HepG2 (cell line): ENCODE measurements around the gene MEI1. TPM values are rescaled to one million over a fixed set of nuclear protein-coding genes. Genes with fewer than 3 reads are reported as not detected.

Experiments used
- BCL6 ChIP-seq: IDR thresholded peaks from 2 replicates; pipeline ENCODE4 v1.6.1; 2016; ENCODE audit warnings: missing genetic modification reagents, missing compliant biosample characterization
- FOSL2 ChIP-seq: sonication (generic); formaldehyde crosslinking; IDR thresholded peaks from 2 replicates; pipeline ENCODE4 v1.4.0; 2020; ENCODE audit warnings: missing genetic modification reagents
- HDAC2 ChIP-seq: sonication (generic); formaldehyde crosslinking; IDR thresholded peaks from 2 replicates; pipeline ENCODE4 v1.4.0; 2020; ENCODE audit warnings: missing genetic modification reagents
- KDM5B ChIP-seq: sonication (generic); formaldehyde crosslinking; IDR thresholded peaks from 2 replicates; pipeline ENCODE4 v1.4.0; 2020; ENCODE audit warnings: missing genetic modification reagents, mild to moderate bottlenecking, borderline replicate concordance
- KMT2B ChIP-seq: IDR thresholded peaks from 2 replicates; pipeline ENCODE4 v1.6.1; 2016; ENCODE audit warnings: missing genetic modification reagents, missing compliant biosample characterization
- MATR3 ChIP-seq: sonication (generic); formaldehyde crosslinking; IDR thresholded peaks from 2 replicates; pipeline ENCODE4 v1.4.0; 2020; ENCODE audit warnings: missing genetic modification reagents
- MBD4 ChIP-seq: IDR thresholded peaks from 2 replicates; pipeline ENCODE4 v1.6.1; 2012; ENCODE audit warnings: low read length, inconsistent platforms, borderline replicate concordance
- MED1 ChIP-seq: sonication (generic); formaldehyde crosslinking; IDR thresholded peaks from 2 replicates; pipeline ENCODE4 v1.4.0; 2020; ENCODE audit warnings: missing genetic modification reagents
- NBN ChIP-seq: fragments of 450-650 bp; conservative IDR thresholded peaks from 2 replicates; pipeline ENCODE4 v1.6.1; 2017
- PHF5A ChIP-seq: IDR thresholded peaks from one replicate; pipeline ENCODE4 v1.6.1; 2018; ENCODE audit warnings: low read depth, missing genetic modification reagents; ENCODE audit not compliant: unreplicated experiment
- POLR2AphosphoS5 ChIP-seq: IDR thresholded peaks from 2 replicates; pipeline ENCODE4 v1.6.1; 2012; ENCODE audit warnings: low read depth, low read length
- PRMT3 ChIP-seq: sonication (generic); formaldehyde crosslinking; IDR thresholded peaks from 2 replicates; pipeline ENCODE4 v1.8.1; 2022; ENCODE audit warnings: low read depth, mild to moderate bottlenecking, moderate library complexity, missing genetic modification reagents, borderline replicate concordance
- RARA ChIP-seq: IDR thresholded peaks from 2 replicates; pipeline ENCODE4 v1.6.1; 2016; ENCODE audit warnings: missing genetic modification reagents, missing compliant biosample characterization
- RXRA ChIP-seq: sonication (generic); formaldehyde crosslinking; IDR thresholded peaks from 2 replicates; pipeline ENCODE4 v1.5.1; 2020; ENCODE audit warnings: missing genetic modification reagents
- SRSF9 ChIP-seq: fragments of 200-400 bp; formaldehyde crosslinking; IDR thresholded peaks from 2 replicates; pipeline ENCODE4 v1.6.1; 2018; ENCODE audit warnings: borderline replicate concordance, mild to moderate bottlenecking, low read depth, low read length; ENCODE audit not compliant: insufficient read depth, poor library complexity, severe bottlenecking
- ZFP36L1 ChIP-seq: sonication (generic); formaldehyde crosslinking; IDR thresholded peaks from 2 replicates; pipeline ENCODE4 v1.8.0; 2022; ENCODE audit warnings: mild to moderate bottlenecking, missing genetic modification reagents, moderate library complexity
- ZNF33B ChIP-seq: sonication (generic); formaldehyde crosslinking; IDR thresholded peaks from 2 replicates; pipeline ENCODE4 v1.5.1; 2020; ENCODE audit warnings: mild to moderate bottlenecking, missing genetic modification reagents
- ZNF446 ChIP-seq: sonication (generic); formaldehyde crosslinking; IDR thresholded peaks from 2 replicates; pipeline ENCODE4 v1.5.0; 2020; ENCODE audit warnings: mild to moderate bottlenecking, missing genetic modification reagents
- ZNF607 ChIP-seq: sonication (generic); formaldehyde crosslinking; IDR thresholded peaks from 2 replicates; pipeline ENCODE4 v1.5.1; 2020; ENCODE audit warnings: missing genetic modification reagents, mild to moderate bottlenecking, borderline replicate concordance
- ZNF678 ChIP-seq: sonication (generic); formaldehyde crosslinking; IDR thresholded peaks from 2 replicates; pipeline ENCODE4 v1.4.0; 2020; ENCODE audit warnings: mild to moderate bottlenecking, missing genetic modification reagents
- ZNF781 ChIP-seq: sonication (generic); formaldehyde crosslinking; IDR thresholded peaks from 2 replicates; pipeline ENCODE4 v1.5.1; 2020; ENCODE audit warnings: borderline replicate concordance, mild to moderate bottlenecking, missing genetic modification reagents; ENCODE audit errors: not compliant biosample characterization
- ZNF782 ChIP-seq: sonication (generic); formaldehyde crosslinking; IDR thresholded peaks from 2 replicates; pipeline ENCODE4 v1.4.0; 2020; ENCODE audit warnings: missing genetic modification reagents, mild to moderate bottlenecking, borderline replicate concordance
- ZSCAN31 ChIP-seq: sonication (generic); formaldehyde crosslinking; IDR thresholded peaks from 2 replicates; pipeline ENCODE4 v1.5.0; 2020; ENCODE audit warnings: low read depth, mild to moderate bottlenecking, missing genetic modification reagents
- ZSCAN9 ChIP-seq: IDR thresholded peaks from 2 replicates; pipeline ENCODE4 v1.6.1; 2016; ENCODE audit warnings: borderline replicate concordance
- polyA plus RNA-seq, 8 experiments: library from polyadenylated mRNA; depleted of rRNA in 3 of 8; stranded (reverse) in 7 of 8; unstranded in 1 of 8; fragments of >200 nt; fragmentation: Illumina TruSeq in 4 of 8; extraction: Trizol in 4 of 8; gene quantifications; 2 replicates each; pipeline versions ENCODE4 v1.2.1 to v1.2.3, GENCODE V29; 2011 to 2016; ENCODE audit warnings: low read depth in 4 of 8, missing spikeins in 1 of 8, mixed read lengths in 1 of 8; ENCODE audit not compliant: insufficient read depth in 1 of 8
- total RNA-seq, 5 experiments: library from RNA; depleted of rRNA; stranded (reverse); fragments of >200 nt; fragmentation: Illumina TruSeq; extraction: Trizol; gene quantifications; 2 replicates each; pipeline ENCODE4 v1.2.3, GENCODE V29; 2016; ENCODE audit warnings: low read depth in 1 of 5
- TF ChIP-seq, protein P1 (sequence below): fragments of 450-650 bp; IDR thresholded peaks from 2 replicates; pipeline ENCODE4 v1.6.1; 2016
- TF ChIP-seq, protein P2 (sequence below): sonication (generic); formaldehyde crosslinking; IDR thresholded peaks from 2 replicates; pipeline ENCODE4 v1.4.0; 2020; ENCODE audit warnings: mild to moderate bottlenecking, missing genetic modification reagents
- TF ChIP-seq, protein P3 (sequence below): sonication (generic); formaldehyde crosslinking; IDR thresholded peaks from 2 replicates; pipeline ENCODE4 v1.5.1; 2020; ENCODE audit warnings: missing genetic modification reagents, mild to moderate bottlenecking, borderline replicate concordance

MEI1 gene
- total and polyA plus RNA-seq, 2 of the 13 experiments (the other 11 are each of a cell fraction or from before 2014, with no cell fraction given), result 0.75 to 1.9 TPM

DNA sequence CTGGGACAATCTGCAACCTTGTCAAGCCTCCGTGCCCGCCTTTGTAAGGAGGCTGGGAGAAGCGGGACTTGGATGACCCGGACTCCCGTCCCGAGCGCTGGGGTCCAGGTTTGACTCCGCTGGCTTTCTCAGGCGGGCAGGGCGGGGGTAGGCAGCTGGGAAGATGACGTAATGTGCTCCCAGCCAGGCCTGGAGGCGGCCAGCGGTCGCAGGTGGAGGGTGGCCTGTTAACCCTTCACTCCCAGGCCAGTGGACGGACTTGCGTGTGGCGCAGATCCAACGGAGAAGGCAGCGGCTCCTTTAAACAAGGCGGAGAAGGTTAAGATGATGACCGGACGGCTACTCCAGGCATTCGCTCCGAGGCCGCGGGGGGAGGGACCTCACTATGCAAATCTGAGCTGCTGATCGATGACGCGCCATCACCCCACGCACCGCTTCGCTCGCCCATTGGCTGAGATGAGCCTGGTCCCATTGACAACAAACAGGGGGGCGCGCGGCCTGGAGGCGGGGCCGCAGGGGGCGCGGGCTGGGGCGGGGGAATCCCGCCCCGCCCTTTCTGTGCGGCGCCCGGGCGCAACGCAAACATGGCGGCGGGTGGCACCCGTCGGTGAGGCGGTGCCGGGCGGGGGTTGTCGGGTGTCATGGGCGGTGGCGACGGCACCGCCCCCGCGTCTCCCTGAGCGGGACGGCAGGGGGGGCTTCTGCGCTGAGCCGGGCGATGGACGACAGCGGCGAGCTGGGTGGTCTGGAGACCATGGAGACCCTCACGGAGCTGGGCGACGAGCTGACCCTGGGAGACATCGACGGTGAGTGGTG, 133.5 kb downstream of the MEI1 start, which contains the start of gene SREBF2 (continued):
- TF ChIP-seq, protein P1, sequence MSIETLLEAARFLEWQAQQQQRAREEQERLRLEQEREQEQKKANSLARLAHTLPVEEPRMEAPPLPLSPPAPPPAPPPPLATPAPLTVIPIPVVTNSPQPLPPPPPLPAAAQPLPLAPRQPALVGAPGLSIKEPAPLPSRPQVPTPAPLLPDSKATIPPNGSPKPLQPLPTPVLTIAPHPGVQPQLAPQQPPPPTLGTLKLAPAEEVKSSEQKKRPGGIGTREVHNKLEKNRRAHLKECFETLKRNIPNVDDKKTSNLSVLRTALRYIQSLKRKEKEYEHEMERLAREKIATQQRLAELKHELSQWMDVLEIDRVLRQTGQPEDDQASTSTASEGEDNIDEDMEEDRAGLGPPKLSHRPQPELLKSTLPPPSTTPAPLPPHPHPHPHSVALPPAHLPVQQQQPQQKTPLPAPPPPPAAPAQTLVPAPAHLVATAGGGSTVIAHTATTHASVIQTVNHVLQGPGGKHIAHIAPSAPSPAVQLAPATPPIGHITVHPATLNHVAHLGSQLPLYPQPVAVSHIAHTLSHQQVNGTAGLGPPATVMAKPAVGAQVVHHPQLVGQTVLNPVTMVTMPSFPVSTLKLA, result peak; percentile 54
- TF ChIP-seq ZNF446 (CRISPR knock-in tag) (no peak), NBN (no peak), MED1 (CRISPR knock-in tag) (peak; percentile 80), PRMT3 (CRISPR knock-in tag) (no peak), ZNF781 (CRISPR knock-in tag) (peak; percentile 92), ZNF678 (CRISPR knock-in tag) (no peak; the same call in 1 of the 2 replicates), FOSL2 (CRISPR knock-in tag) (peak; percentile 67), ZNF782 (no peak), HDAC2 (CRISPR knock-in tag) (peak; percentile 70), ZFP36L1 (CRISPR knock-in tag) (0 out of 2 replicates have a peak, but pooled peaks have one; percentile 55), BCL6 (CRISPR knock-in tag) (peak; percentile 47), MATR3 (CRISPR knock-in tag) (no peak), SRSF9 (no peak), KMT2B (CRISPR knock-in tag) (peak; percentile 65; the same call in 1 of the 2 replicates), ZNF33B (CRISPR knock-in tag) (0 out of 2 replicates have a peak, but pooled peaks have one; percentile 49), PHF5A (CRISPR knock-in tag) (peak; percentile 42), ZSCAN9 (CRISPR knock-in tag) (peak; percentile 41), POLR2AphosphoS5 (peak; percentile 79), RXRA (CRISPR knock-in tag) (peak; percentile 66; the same call in 1 of the 2 replicates), MBD4 (no peak), ZNF607 (no peak), RARA (CRISPR knock-in tag) (peak; percentile 69), KDM5B (peak; percentile 51; the same call in 1 of the 2 replicates), ZSCAN31 (CRISPR knock-in tag) (no peak; the same call in 1 of the 2 replicates)
- TF ChIP-seq, protein P2, sequence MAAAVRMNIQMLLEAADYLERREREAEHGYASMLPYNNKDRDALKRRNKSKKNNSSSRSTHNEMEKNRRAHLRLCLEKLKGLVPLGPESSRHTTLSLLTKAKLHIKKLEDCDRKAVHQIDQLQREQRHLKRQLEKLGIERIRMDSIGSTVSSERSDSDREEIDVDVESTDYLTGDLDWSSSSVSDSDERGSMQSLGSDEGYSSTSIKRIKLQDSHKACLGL (CRISPR knock-in tag), result 0 out of 2 replicates have a peak, but pooled peaks have one; percentile 38
- TF ChIP-seq, protein P3, sequence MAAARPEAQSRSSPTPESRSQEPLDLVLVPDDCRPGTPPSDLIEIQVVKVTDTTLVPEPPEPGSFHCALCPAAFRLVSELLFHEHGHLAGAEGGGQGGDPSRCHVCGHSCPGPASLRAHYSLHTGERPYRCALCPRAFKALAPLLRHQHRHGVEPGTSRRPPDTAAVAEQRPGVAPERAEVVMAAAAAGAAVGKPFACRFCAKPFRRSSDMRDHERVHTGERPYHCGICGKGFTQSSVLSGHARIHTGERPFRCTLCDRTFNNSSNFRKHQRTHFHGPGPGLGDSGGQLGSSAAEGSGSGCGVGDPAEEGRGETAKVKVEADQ (CRISPR knock-in tag), result peak; percentile 50; the same call in 1 of the 2 replicates
